ENCODE measurements around the gene C1QL2. TPM values are rescaled to one million over a fixed set of nuclear protein-coding genes. Genes with fewer than 3 reads are reported as not detected.

C1QL2 gene
- total and polyA plus RNA-seq, 10 donors: not detected

GRCh38 chr2:119112230-119112629 is 46.3 kb downstream of the C1QL2 start:
- intact Hi-C loops (cut with DNase I; ENCODE audit: low total_unique reads): no loop called here
- WGBS, 5 donors: 68 to 94% (median 69%) methylated on average over 3 of the region's 3 CpGs
- H3K9me3 ChIP-seq: peaks cover 0 to 18% (median 10%) of the 10 kb centered on the region in 8 donors
- H3K4me3 ChIP-seq: no peak overlapping the region
- no peak for DNase-seq
- peaks cover 0 to 60% (median 0%) of the 10 kb centered on the region in 7 donors for H3K27me3 ChIP-seq (replicated peaks in 1 of 7)
- no peaks in the 10 kb centered on the region for H3K4me1 ChIP-seq
- H3K27ac ChIP-seq: no peak overlapping the region
- TF ChIP-seq POLR2AphosphoS5 (IDR thresholded peaks at IDR 0.05): no peak
- TF ChIP-seq CTCF (IDR thresholded peaks at IDR 0.05 in 8 of 11, conservative IDR thresholded peaks at IDR 0.05 in 3 of 11): no peak
- no peak for TF ChIP-seq POLR2A (IDR thresholded peaks at IDR 0.05)
- H3K36me3 ChIP-seq: no peaks in the 10 kb centered on the region

- Histone ChIP-seq H3K36me3 (no peaks in the 10 kb centered on the region), H3K27ac (no peak overlapping the region), H3K4me1 (no peaks in the 10 kb centered on the region), H3K9me3 (peaks cover 0 to 18% (median 10%) of the 10 kb centered on the region in 8 donors), H3K4me3 (no peak overlapping the region), H3K27me3 (replicated peaks in 1 of 7) (peaks cover 0 to 56% (median 0%) of the 10 kb centered on the region in 7 donors)
- DNase-seq: no peak
- WGBS, 5 donors: 65 to 81% (median 75%) methylated on average over 8 of the region's 8 CpGs
- intact Hi-C loops (cut with DNase I; ENCODE audit: low total_unique reads): no loop called here
- TF ChIP-seq POLR2A (IDR thresholded peaks at IDR 0.05) (no peak), POLR2AphosphoS5 (IDR thresholded peaks at IDR 0.05) (no peak), CTCF (IDR thresholded peaks at IDR 0.05 in 8 of 11, conservative IDR thresholded peaks at IDR 0.05 in 3 of 11) (no peak)
These were observed 47.2 kb downstream of the C1QL2 start for GRCh38 chr2:119111115-119111975.

- intact Hi-C loops (cut with DNase I; ENCODE audit: low total_unique reads): no loop called here
- Histone ChIP-seq H3K4me3 (no peak overlapping the region), H3K36me3 (no peaks in the 10 kb centered on the region), H3K27me3 (replicated peaks in 1 of 7) (peaks cover 0 to 45% (median 0%) of the 10 kb centered on the region in 7 donors), H3K4me1 (no peaks in the 10 kb centered on the region), H3K27ac (no peak overlapping the region), H3K9me3 (peaks cover 0 to 22% (median 11%) of the 10 kb centered on the region in 8 donors)
- no peak for DNase-seq
- 31 to 53% (median 39%) methylated on average over 3 of the region's 3 CpGs for WGBS, 5 donors
- TF ChIP-seq POLR2A (IDR thresholded peaks at IDR 0.05) (no peak), CTCF (IDR thresholded peaks at IDR 0.05 in 8 of 11, conservative IDR thresholded peaks at IDR 0.05 in 3 of 11) (no peak), POLR2AphosphoS5 (IDR thresholded peaks at IDR 0.05) (no peak)
These were observed 48.7 kb downstream of the C1QL2 start for GRCh38 chr2:119109866-119110265.

GRCh38 chr2:119108186-119108585 is 50.4 kb downstream of the C1QL2 start:
- DNase-seq: no peak
- intact Hi-C loops (cut with DNase I; ENCODE audit: low total_unique reads): no loop called here
- Histone ChIP-seq H3K36me3 (no peaks in the 10 kb centered on the region), H3K9me3 (peaks cover 0 to 32% (median 23%) of the 10 kb centered on the region in 8 donors), H3K4me1 (no peaks in the 10 kb centered on the region), H3K27ac (no peak overlapping the region), H3K27me3 (replicated peaks in 1 of 7) (peaks cover 0 to 28% (median 0%) of the 10 kb centered on the region in 7 donors), H3K4me3 (no peak overlapping the region)
- no peak for TF ChIP-seq CTCF (IDR thresholded peaks at IDR 0.05 in 8 of 11, conservative IDR thresholded peaks at IDR 0.05 in 3 of 11)
- TF ChIP-seq POLR2AphosphoS5 (IDR thresholded peaks at IDR 0.05): no peak
- no peak for TF ChIP-seq POLR2A (IDR thresholded peaks at IDR 0.05)
- WGBS, 5 donors: 54 to 79% (median 62%) methylated on average over 3 of the region's 3 CpGs

All from spleen (tissue), 11 donors.